Left ventricle myocardium inferior (tissue), 1 donor: Measurements from ENCODE around the gene KCTD17. TPM values are rescaled to one million over a fixed set of nuclear protein-coding genes. Genes with fewer than 3 reads are reported as not detected.

Source experiments
- DNase-seq: peaks from one replicate; pipeline ENCODE4 v3.0.0-alpha.2; 2020
- H3K27ac ChIP-seq: fragments of 200-600 bp; replicated peaks from 2 replicates; pipeline ENCODE4 v1.8.0; 2021
- H3K27me3 ChIP-seq: fragments of 200-600 bp; 2 replicates; pipeline ENCODE4 v1.8.0; 2021; ENCODE audit warnings: low read depth
- H3K36me3 ChIP-seq: fragments of 200-600 bp; 2 replicates; pipeline ENCODE4 v1.8.0; 2021
- H3K4me1 ChIP-seq: fragments of 200-600 bp; 2 replicates; pipeline ENCODE4 v1.8.0; 2021
- H3K4me3 ChIP-seq: fragments of 200-600 bp; 2 replicates; pipeline ENCODE4 v1.8.0; 2021; ENCODE audit warnings: mild to moderate bottlenecking, moderate library complexity
- H3K9me3 ChIP-seq: fragments of 200-600 bp; replicated peaks from 2 replicates; pipeline ENCODE4 v1.8.0; 2021
- intact Hi-C: fragments of 100-400 bp; cut with micrococcal nuclease; formaldehyde crosslinking; loops from one replicate; pipeline ENCODE4 v1.11.0; 2022
- total RNA-seq: library from RNA; stranded (reverse); fragmentation: NEBNext Ultra II Directional; extraction: Animal tissue kit (Norgen Biotek cat#: 25700); gene quantifications from one replicate; pipeline ENCODE4 v1.2.1, GENCODE V29; 2021
- TF ChIP-seq, protein P1 (sequence below): fragments of 200-600 bp; IDR thresholded peaks from 2 replicates; pipeline ENCODE4 v1.8.0; 2021; ENCODE audit warnings: antibody characterized with exemption, mild to moderate bottlenecking, borderline replicate concordance
- donor health status: DM: no; HTN: yes; CAD: no; lungs with severe emphysema.

KCTD17 gene
- total RNA-seq, 1 donor from 2014 or later = 14.3 TPM

GRCh38 chr22:37060801-37061610 is 9.5 kb downstream of the KCTD17 start:
- DNase-seq = no peak
- Histone ChIP-seq H3K27me3 (peaks cover 13% of the 10 kb centered on the region), H3K36me3 (peaks cover 48% of the 10 kb centered on the region), H3K4me3 (no peak overlapping the region), H3K4me1 (no peaks in the 10 kb centered on the region), H3K9me3 (no peaks in the 10 kb centered on the region), H3K27ac (no peak overlapping the region)
- TF ChIP-seq, protein P1, sequence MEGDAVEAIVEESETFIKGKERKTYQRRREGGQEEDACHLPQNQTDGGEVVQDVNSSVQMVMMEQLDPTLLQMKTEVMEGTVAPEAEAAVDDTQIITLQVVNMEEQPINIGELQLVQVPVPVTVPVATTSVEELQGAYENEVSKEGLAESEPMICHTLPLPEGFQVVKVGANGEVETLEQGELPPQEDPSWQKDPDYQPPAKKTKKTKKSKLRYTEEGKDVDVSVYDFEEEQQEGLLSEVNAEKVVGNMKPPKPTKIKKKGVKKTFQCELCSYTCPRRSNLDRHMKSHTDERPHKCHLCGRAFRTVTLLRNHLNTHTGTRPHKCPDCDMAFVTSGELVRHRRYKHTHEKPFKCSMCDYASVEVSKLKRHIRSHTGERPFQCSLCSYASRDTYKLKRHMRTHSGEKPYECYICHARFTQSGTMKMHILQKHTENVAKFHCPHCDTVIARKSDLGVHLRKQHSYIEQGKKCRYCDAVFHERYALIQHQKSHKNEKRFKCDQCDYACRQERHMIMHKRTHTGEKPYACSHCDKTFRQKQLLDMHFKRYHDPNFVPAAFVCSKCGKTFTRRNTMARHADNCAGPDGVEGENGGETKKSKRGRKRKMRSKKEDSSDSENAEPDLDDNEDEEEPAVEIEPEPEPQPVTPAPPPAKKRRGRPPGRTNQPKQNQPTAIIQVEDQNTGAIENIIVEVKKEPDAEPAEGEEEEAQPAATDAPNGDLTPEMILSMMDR = no peak
- intact Hi-C loops = no loop called here

GRCh38 chr22:37061611-37062375 is 10.3 kb downstream of the KCTD17 start:
- DNase-seq = no peak
- Histone ChIP-seq H3K4me3 (no peak overlapping the region), H3K36me3 (peaks cover 40% of the 10 kb centered on the region), H3K4me1 (no peaks in the 10 kb centered on the region), H3K27ac (no peak overlapping the region), H3K27me3 (peaks cover 21% of the 10 kb centered on the region), H3K9me3 (no peaks in the 10 kb centered on the region)
- intact Hi-C loops = no loop called here
- TF ChIP-seq, protein P1 = no peak

DNA sequence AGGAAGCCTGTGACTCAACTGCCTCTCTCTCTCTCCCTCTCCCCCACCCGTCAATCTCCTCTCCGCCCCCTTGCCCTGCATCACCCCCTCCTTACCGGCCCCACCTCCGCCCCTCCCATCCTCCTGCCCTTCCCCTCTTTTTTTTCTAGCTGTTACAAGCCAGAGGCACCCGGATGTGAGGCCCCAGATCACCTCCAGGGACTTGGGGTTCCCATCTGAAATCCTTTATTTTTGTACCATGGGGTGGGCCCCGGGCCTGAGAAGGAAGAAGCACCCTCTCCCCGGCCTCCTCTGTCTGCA is 10.8 kb downstream of the KCTD17 start:
- Histone ChIP-seq H3K4me3 (no peak overlapping the region), H3K4me1 (no peaks in the 10 kb centered on the region), H3K9me3 (no peaks in the 10 kb centered on the region), H3K27ac (no peak overlapping the region), H3K36me3 (peaks cover 34% of the 10 kb centered on the region), H3K27me3 (peaks cover 26% of the 10 kb centered on the region)
- intact Hi-C loops = no loop called here
- TF ChIP-seq, protein P1 = no peak
- DNase-seq = no peak

GRCh38 chr22:37062702-37063381 is 11.3 kb downstream of the KCTD17 start:
- no peak overlapping the region for H3K27ac ChIP-seq
- TF ChIP-seq, protein P1 = no peak
- H3K9me3 ChIP-seq = no peaks in the 10 kb centered on the region
- peaks cover 32% of the 10 kb centered on the region for H3K27me3 ChIP-seq
- no peak for DNase-seq
- peaks cover 29% of the 10 kb centered on the region for H3K36me3 ChIP-seq
- no peak overlapping the region for H3K4me3 ChIP-seq
- intact Hi-C loops = no loop called here
- no peaks in the 10 kb centered on the region for H3K4me1 ChIP-seq

- Histone ChIP-seq H3K27ac (no peak overlapping the region), H3K4me3 (no peak overlapping the region), H3K27me3 (peaks cover 40% of the 10 kb centered on the region), H3K9me3 (no peaks in the 10 kb centered on the region), H3K36me3 (peaks cover 24% of the 10 kb centered on the region), H3K4me1 (no peaks in the 10 kb centered on the region)
- DNase-seq = no peak
- intact Hi-C loops = no loop called here
- TF ChIP-seq, protein P1 = no peak
These were observed 12.2 kb downstream of the KCTD17 start for GRCh38 chr22:37063431-37064420.
